B cell (primary cell): ENCODE results near the gene CEMIP. TPM values are rescaled to one million over a fixed set of nuclear protein-coding genes. Genes with fewer than 3 reads are reported as not detected.

Experiments used
- ATAC-seq: fragments of 200-7000 bp; cut with Tn5 transposase; one replicate; pipeline ENCODE4 v1.10.0; 2021; ENCODE audit warnings: low read depth, mild to moderate bottlenecking, moderate number of reproducible peaks, moderate library complexity
- CTCF ChIA-PET: fragments of 350-600 bp; sonication (Branson Sonifier 250); formaldehyde crosslinking; loops from one replicate; lab custom pipeline; 2021; ENCODE audit warnings: antibody characterized with exemption, inconsistent platforms; lab: Charles Lee
- POLR2A ChIA-PET: fragments of 350-600 bp; sonication (Branson Sonifier 250); formaldehyde crosslinking; loops from one replicate; lab custom pipeline; 2021; ENCODE audit warnings: antibody characterized with exemption; lab: Charles Lee
- DNase-seq: peaks from one replicate; pipeline ENCODE4 v3.0.0; 2013
- H2AFZ ChIP-seq: 2 replicates; pipeline ENCODE4 v1.6.1; 2012; ENCODE audit warnings: mild to moderate bottlenecking, low read depth, low read length; ENCODE audit not compliant: insufficient read depth, poor library complexity, severe bottlenecking
- H3K27ac ChIP-seq, 2 donors: 1 replicate in 1 of 2; 2 replicates in 1 of 2; pipeline ENCODE4 v1.5.1; 2012 to 2013; ENCODE audit warnings: low read length in 2 of 2, mild to moderate bottlenecking in 2 of 2, moderate library complexity in 1 of 2
- H3K27me3 ChIP-seq, 4 experiments: fragments of 200-600 bp in 1 of 4; sonication (generic) in 1 of 4; replicated peaks in 1 of 4; 1 replicate in 2 of 4; 2 replicates in 2 of 4; pipeline versions ENCODE4 v1.6.1 to v1.7.0; 2013 to 2016; ENCODE audit warnings: low read length in 3 of 4, mild to moderate bottlenecking in 2 of 4, mixed read lengths in 1 of 4, moderate library complexity in 1 of 4; ENCODE audit not compliant: insufficient read depth in 4 of 4, control insufficient read depth in 3 of 4; ENCODE audit errors: control extremely low read depth in 1 of 4
- H3K36me3 ChIP-seq, 2 experiments: replicated peaks in 1 of 2; 1 replicate in 1 of 2; 2 replicates in 1 of 2; pipeline versions ENCODE4 v1.6.1 to v1.7.1; 2013; ENCODE audit warnings: low read length in 1 of 2; ENCODE audit not compliant: insufficient read depth in 2 of 2, control insufficient read depth in 1 of 2; ENCODE audit errors: control extremely low read depth in 1 of 2, extremely low read depth in 1 of 2
- H3K4me1 ChIP-seq, 2 donors: fragments of 200-600 bp in 1 of 2; sonication (generic) in 1 of 2; 1 replicate in 1 of 2; 2 replicates in 1 of 2; pipeline versions ENCODE4 v1.5.1 to v1.6.1; 2013 to 2017; ENCODE audit warnings: low read length in 2 of 2; ENCODE audit not compliant: control insufficient read depth in 2 of 2, insufficient read depth in 2 of 2
- H3K4me2 ChIP-seq: replicated peaks from 2 replicates; pipeline ENCODE3; 2012; ENCODE audit warnings: mild to moderate bottlenecking, low read depth, low read length; ENCODE audit not compliant: poor library complexity, severe bottlenecking
- H3K4me3 ChIP-seq, 5 experiments: fragments of 200-600 bp in 1 of 5; sonication (generic) in 1 of 5; 1 replicate in 3 of 5; 2 replicates in 2 of 5; pipeline versions ENCODE4 v1.5.1 to v1.7.0; 2011 to 2016; ENCODE audit warnings: low read length in 4 of 5, mild to moderate bottlenecking in 4 of 5, low read depth in 2 of 5, control low read depth in 1 of 5, moderate library complexity in 1 of 5; ENCODE audit not compliant: insufficient read depth in 1 of 5; ENCODE audit errors: control extremely low read depth in 1 of 5, extremely low read depth in 1 of 5
- H3K79me2 ChIP-seq: fragments of 200-600 bp; sonication (generic); one replicate; pipeline ENCODE4 v1.6.0; 2016; ENCODE audit warnings: low read length; ENCODE audit not compliant: control insufficient read depth, insufficient read depth
- H3K9ac ChIP-seq: fragments of 200-600 bp; sonication (generic); 2 replicates; pipeline ENCODE4 v1.6.1; 2017; ENCODE audit warnings: mild to moderate bottlenecking, low read length, moderate library complexity
- H3K9me3 ChIP-seq, 3 donors: one replicate each; pipeline versions ENCODE4 v1.6.1 to v1.7.1; 2013; ENCODE audit warnings: low read length in 2 of 3; ENCODE audit not compliant: control insufficient read depth in 2 of 3, insufficient read depth in 1 of 3; ENCODE audit errors: control extremely low read depth in 1 of 3
- H4K20me1 ChIP-seq: 2 replicates; pipeline ENCODE4 v1.6.0; 2012; ENCODE audit warnings: mild to moderate bottlenecking, low read length; ENCODE audit not compliant: insufficient read depth, control insufficient read depth, poor library complexity, severe bottlenecking
- H3K27ac Mint-ChIP-seq: one replicate; pipeline ENCODE4 v1.8.0; 2021; ENCODE audit warnings: mixed read lengths
- H3K27me3 Mint-ChIP-seq: one replicate; pipeline ENCODE4 v1.8.0; 2021; ENCODE audit warnings: mixed read lengths
- H3K4me1 Mint-ChIP-seq: one replicate; pipeline ENCODE4 v1.8.0; 2021; ENCODE audit warnings: mixed read lengths
- H3K4me3 Mint-ChIP-seq: one replicate; pipeline ENCODE4 v1.8.0; 2021; ENCODE audit warnings: mixed read lengths
- H3K9me3 Mint-ChIP-seq: one replicate; pipeline ENCODE4 v1.8.0; 2022; ENCODE audit warnings: mixed read lengths; ENCODE audit not compliant: insufficient read depth
- CTCF ChIP-seq: fragments of 200-600 bp; IDR thresholded peaks from one replicate; pipeline ENCODE4 v1.8.0; 2022; ENCODE audit warnings: antibody characterized with exemption, mild to moderate bottlenecking
- EZH2 ChIP-seq: IDR thresholded peaks from 2 replicates; pipeline ENCODE4 v1.6.1; 2012; ENCODE audit warnings: borderline replicate concordance, low read depth, mild to moderate bottlenecking, moderate library complexity, low read length; ENCODE audit not compliant: insufficient read depth, poor library complexity, severe bottlenecking
- WGBS: methylation state at CpG from one replicate; pipeline ENCODE4 v1.1.5; 2013; ENCODE audit warnings: missing lambda C conversion rate; ENCODE audit not compliant: insufficient coverage; 5-methylcytosine and 5-hydroxymethylcytosine counted together
- intact Hi-C: fragments of 100-400 bp; cut with micrococcal nuclease; formaldehyde crosslinking; loops from one replicate; pipeline ENCODE4 v1.10.0; 2022
- polyA plus RNA-seq: library from polyadenylated mRNA; depleted of rRNA; stranded (reverse); fragments of >200 nt; gene quantifications from 2 replicates; pipeline ENCODE4 v1.2.3, GENCODE V29; 2012
- total RNA-seq, 2 donors: library from RNA; stranded (reverse); fragments of 120-200 nt in 1 of 2; gene quantifications; 1 replicate in 1 of 2; 2 replicates in 1 of 2; pipeline versions ENCODE4 v1.2.3 to v1.2.4, GENCODE V29; 2013 to 2022

CEMIP gene
- total and polyA plus RNA-seq, 2 donors (not counting 1 experiment from before 2014, with no cell fraction given): 0.32 TPM; not detected in 1

GRCh38 chr15:80828796-80829195, 49.6 kb downstream of the CEMIP start:
- Mint-ChIP-seq H3K27ac (no peak overlapping the region), H3K9me3 (no peaks in the 10 kb centered on the region), H3K4me1 (peaks cover 11% of the 10 kb centered on the region), H3K4me3 (no peak overlapping the region), H3K27me3 (no peaks in the 10 kb centered on the region)
- H3K79me2 ChIP-seq: no peaks in the 10 kb centered on the region
- H3K27me3 ChIP-seq: no peaks in the 10 kb centered on the region
- H3K9me3 ChIP-seq: peaks cover 0 to 3% (median 0%) of the 10 kb centered on the region in 3 donors
- ATAC-seq: no peak
- no peak for TF ChIP-seq CTCF
- no peak for TF ChIP-seq EZH2
- H3K9ac ChIP-seq: no peak overlapping the region
- no peaks in the 10 kb centered on the region for H3K36me3 ChIP-seq
- intact Hi-C loops: no loop called here
- peaks cover 1 to 7% of the 10 kb centered on the region in 2 donors for H3K4me1 ChIP-seq
- ChIA-PET POLR2A (no interaction called here), CTCF (interaction anchor here (0.9 kb wide), 1 partner anchor 53 kb away, joined by 3 read pairs; no protein-coding TSS in a partner anchor)
- DNase-seq: no peak
- no peak overlapping the region for H3K27ac ChIP-seq
- no peak overlapping the region for H3K4me3 ChIP-seq
- H2AFZ ChIP-seq: no peak overlapping the region
- no peak overlapping the region for H3K4me2 ChIP-seq
- H4K20me1 ChIP-seq: no peaks in the 10 kb centered on the region

- Mint-ChIP-seq H3K4me1 (no peaks in the 10 kb centered on the region), H3K27me3 (no peaks in the 10 kb centered on the region), H3K9me3 (no peaks in the 10 kb centered on the region), H3K27ac (no peak overlapping the region), H3K4me3 (no peak overlapping the region)
- Histone ChIP-seq H3K4me2 (no peak overlapping the region), H4K20me1 (no peaks in the 10 kb centered on the region), H2AFZ (no peak overlapping the region), H3K36me3 (no peaks in the 10 kb centered on the region), H3K27me3 (no peaks in the 10 kb centered on the region), H3K9me3 (no peaks in the 10 kb centered on the region), H3K4me3 (no peak overlapping the region), H3K9ac (no peak overlapping the region), H3K27ac (no peak overlapping the region), H3K4me1 (no peaks in the 10 kb centered on the region), H3K79me2 (no peaks in the 10 kb centered on the region)
- intact Hi-C loops: no loop called here
- no peak for DNase-seq
- ChIA-PET CTCF (no interaction called here), POLR2A (no interaction called here)
- no CpG with 5 or more reads among the region's 1 CpG for WGBS
- no peak for ATAC-seq
- TF ChIP-seq CTCF: no peak
- TF ChIP-seq EZH2: no peak
Observed at GRCh38 chr15:80830677-80831076, 51.5 kb downstream of the CEMIP start.
